Dedifferentiated amniotic fluid mesenchymal stem cell (primary cell): ENCODE measurements around the gene GPR68.
"Not testable (repeated sequence)": the region's sequence is repeated elsewhere in the genome, so short reads cannot be mapped to it uniquely, and the experiment has no call there.

Source experiments
- DNase-seq: peaks from one replicate; pipeline ENCODE4 v3.0.0-alpha.2; 2016; ENCODE audit errors: extremely low spot score

Gene GPR68

DNA sequence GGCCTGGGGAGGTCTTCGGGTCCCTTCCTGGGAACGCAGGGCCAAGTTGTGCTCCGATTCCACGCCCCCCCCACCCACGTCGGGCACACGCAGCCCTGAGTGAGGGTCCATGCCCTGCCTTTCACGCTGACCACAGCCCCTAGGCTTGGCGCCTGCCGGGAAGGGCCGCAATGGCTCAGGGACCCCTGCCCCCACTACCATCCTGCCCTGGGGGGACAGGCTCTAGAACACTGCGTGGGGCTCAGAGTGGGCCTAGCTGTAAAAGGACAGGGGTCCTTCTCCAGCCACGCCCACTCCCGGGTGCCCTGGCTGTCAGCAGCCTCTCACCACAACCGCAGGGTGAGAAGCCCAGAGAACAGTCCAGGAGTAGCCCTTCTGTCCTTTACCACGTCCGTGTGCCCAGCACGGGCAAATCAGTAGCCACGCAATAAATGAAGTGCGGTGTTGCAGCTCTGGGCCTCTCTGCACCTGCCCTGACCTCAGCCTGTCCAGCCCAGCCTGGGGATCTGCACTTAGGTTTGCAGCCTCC is 9.4 kb upstream of the GPR68 start:
- DNase-seq: no peak

- no peak for DNase-seq
Observed at GRCh38 chr14:91252871-91253794, 8.6 kb upstream of the GPR68 start.

DNA sequence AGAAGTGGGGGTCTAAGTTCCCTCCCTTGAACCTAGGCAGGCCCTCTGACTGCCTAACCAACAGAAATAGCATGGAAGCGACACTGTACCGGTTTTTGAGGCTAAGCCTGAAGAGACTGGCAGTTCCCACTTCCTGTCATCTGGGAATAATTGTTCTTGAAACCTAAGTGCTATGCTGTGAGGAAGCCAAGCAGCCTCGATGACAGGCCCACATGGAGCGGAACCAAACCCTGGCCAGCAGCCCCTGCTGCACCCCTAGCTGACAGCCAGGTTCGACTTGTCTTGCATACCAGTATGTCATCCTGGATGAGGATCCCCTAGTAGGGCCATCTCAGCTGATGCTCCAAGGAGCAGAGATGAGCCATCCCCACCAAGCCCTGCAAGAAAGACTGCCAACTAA is 6.4 kb upstream of the GPR68 start:
- DNase-seq: no peak

GRCh38 chr14:91249841-91250616 is 5.5 kb upstream of the GPR68 start:
- no peak for DNase-seq

GRCh38 chr14:91246051-91246852 is 1.7 kb upstream of the GPR68 start:
- DNase-seq: no peak

DNA sequence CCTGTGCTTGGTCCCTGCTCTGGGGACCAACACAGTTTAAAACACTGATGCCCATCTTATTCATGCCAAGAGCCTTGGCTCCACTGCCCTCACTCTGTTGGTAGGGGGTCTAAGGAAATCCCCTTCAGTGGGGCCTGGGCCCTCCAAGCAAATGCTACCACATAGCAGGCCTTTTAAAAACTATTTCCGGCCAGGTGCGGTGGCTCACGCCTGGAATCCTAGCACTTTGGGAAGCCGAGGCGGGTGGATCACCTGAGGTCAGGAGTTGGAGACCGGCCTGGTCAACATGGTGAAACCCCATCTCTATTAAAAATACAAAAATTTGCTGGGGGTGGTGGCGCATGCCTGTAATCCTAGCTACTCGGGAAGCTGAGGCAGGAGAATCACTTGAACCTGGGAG is 1.1 kb upstream of the GPR68 start:
- DNase-seq: not testable (repeated sequence)

DNA sequence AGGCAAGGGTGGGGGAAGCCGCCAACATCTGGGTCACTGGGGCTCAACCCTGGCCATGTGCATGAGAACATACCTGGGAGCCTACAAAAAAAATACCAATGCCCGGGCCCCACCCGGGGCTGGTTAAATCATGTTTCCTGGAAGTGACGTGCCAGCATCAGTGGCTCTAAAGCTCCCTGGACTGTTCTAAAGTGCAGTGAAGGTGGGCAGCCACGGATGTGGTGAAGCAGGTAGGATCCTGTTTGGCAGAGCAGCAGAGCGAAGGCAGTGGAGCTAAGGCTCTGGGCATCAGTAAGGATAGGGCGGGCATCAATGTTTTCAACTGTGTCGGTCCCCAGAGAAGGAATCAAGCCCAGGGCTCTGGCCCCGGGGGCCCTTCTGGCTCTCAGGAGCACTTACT is 525 bp upstream of the GPR68 start:
- no peak for DNase-seq

DNA sequence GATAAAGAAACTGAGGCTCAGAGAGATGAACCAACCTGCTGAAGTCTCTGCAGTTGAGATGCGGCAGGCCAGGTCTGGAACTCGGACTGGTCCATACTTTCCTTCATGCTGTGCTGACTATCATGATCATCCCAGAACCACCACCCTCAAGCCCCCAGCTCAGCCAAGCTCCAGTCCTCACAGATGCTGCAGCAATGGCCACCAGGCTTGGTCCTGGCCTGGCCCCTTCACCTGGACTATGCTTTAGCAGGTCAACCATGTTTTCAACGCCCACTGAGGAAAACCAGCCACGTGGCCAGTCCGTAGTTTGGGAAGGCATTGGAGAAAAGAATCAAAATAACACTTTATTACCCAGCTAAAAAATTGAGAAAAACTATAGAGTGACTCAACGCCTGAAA is 1.4 kb downstream of the GPR68 start:
- DNase-seq: no peak

- no peak for DNase-seq
Observed at GRCh38 chr14:91242635-91243034, 1.9 kb downstream of the GPR68 start.

GRCh38 chr14:91241863-91242262 is 2.6 kb downstream of the GPR68 start:
- no peak for DNase-seq

DNA sequence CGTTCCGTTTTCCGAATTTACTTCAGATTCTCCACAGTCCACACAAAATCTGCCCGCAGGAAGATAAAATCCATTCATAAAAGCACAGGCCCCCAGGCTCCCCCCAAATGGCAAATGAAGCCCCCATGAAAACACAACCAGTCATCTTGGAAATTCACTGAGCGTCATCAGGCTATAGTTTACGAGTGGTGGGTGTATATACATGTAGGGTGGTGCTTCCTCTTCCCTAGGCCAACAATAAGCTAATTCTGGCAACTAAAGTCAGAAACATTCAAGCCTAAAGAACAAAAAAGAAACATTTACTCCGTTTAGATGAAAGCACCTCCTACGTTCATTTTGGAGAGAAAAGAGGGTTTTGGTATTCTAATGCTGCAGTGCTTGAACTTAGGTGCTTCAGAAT is 5.8 kb downstream of the GPR68 start:
- DNase-seq: no peak

GRCh38 chr14:91238085-91238484 is 6.4 kb downstream of the GPR68 start:
- DNase-seq: no peak

- DNase-seq: peak; percentile 20
Observed at GRCh38 chr14:91237219-91237618, 7.3 kb downstream of the GPR68 start.

GRCh38 chr14:91235841-91236240 is 8.7 kb downstream of the GPR68 start:
- no peak for DNase-seq

GRCh38 chr14:91234791-91235114 is 9.8 kb downstream of the GPR68 start:
- no peak for DNase-seq

DNA sequence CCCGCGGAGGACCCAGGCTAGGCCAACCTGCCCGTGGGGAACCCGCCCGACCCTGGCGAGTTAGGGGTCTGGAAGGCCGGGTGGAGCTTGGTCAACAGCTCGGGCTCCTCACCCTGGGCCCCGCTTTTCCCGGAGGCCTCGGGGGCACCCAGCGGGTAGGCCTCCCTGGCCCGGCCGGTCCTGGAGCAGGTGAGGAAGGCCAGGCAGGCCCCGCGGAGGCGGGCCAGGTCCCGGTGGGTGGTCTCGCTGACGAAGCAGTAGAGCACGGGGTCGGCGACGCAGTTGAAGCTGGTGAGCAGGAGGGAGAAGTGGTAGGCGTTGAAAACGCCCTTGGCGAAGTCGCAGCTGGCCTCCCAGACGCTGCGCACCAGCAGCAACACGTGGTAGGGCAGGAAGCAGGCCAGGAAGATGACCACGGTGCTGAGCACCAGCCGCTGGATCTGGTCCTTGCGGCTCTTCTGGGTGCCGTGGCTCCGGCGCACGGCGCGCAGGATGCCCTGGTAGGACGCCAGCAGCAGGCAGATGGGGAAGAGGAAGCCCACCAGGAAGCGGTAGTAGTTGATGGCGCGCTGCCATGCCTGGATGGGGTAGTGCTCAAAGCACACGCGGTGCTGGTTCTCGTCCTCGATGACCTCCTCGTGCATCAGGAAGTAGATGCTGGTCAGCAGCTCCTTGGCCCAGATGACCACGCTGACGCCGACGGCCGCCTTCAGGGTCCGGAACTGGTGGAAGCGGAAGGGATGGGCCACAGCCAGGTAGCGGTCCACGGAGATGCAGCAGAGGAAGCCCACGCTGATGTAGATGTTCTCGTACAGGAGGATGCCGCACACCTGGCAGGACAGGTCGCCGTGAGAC is 10.3 kb downstream of the GPR68 start:
- DNase-seq: no peak

- DNase-seq: no peak
Observed at GRCh38 chr14:91232603-91233002, 11.9 kb downstream of the GPR68 start.

- DNase-seq: no peak
Observed at GRCh38 chr14:91232052-91232451, 12.5 kb downstream of the GPR68 start.

DNA sequence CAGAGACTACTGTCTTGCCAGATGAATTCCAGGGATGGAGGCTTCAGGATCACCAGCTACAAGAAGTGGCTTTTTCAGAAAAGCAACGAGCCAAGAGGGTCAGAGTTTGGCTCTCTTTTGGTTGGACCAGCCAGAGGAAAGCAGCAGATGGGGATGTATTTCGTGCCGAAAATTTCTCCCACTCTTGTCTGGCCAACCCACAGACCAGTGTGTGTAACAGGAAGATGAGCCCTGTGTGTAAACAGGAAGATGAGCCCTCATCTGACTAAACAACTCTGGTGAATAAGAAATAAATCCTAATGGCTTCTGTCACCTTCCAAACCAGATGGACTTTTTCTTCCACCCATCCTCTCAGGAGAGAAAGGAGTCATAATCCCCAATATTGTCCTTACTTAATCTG is 13.1 kb downstream of the GPR68 start:
- DNase-seq: no peak

DNA sequence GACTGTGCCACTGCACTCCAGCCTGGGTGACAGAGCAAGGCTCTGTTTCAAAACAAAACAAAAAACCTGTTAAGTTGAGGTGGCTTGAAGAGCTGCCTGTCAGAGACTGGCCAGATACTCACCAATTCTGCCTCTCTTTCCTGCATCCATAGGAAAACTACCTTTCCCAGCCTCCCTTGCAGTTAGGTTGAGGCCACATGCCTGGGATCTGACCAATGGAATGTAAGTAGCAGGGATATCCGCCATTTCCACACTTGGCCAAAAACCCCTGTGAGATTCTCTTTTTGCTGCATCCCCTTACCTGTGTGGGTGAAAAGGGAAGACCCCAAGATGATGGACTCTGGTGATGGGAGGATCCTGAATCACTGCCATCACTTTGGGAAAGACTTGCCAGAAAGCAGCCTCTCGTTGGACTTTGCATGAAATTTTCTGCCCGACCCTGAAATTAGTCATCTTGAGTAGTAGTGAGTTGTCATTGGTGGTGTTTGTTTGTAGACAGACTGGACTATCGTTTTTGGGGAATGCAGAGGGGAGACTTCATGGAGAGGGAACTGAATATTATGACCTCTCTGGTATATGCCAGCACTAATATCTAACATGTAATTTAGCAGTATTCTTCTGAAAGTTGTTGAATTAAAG is 14.0 kb downstream of the GPR68 start:
- no peak for DNase-seq

- DNase-seq: no peak
Observed at GRCh38 chr14:91229743-91230200, 14.7 kb downstream of the GPR68 start.
